Natural killer cell (primary cell): ENCODE measurements around the gene NRDC. TPM values are rescaled to one million over a fixed set of nuclear protein-coding genes. Genes with fewer than 3 reads are reported as not detected.

ENCODE experiments used
- ATAC-seq, 3 donors: fragments of 150-1000 bp in 2 of 3; fragments of 200-7000 bp in 1 of 3; cut with Tn5 transposase; 1 replicate in 1 of 3; 2 replicates in 2 of 3; pipeline ENCODE4 v1.10.0; 2021; ENCODE audit warnings: mild to moderate bottlenecking in 2 of 3, moderate library complexity in 2 of 3
- DNase-seq, 2 donors: peaks; one replicate each; pipeline versions ENCODE4 v3.0.0 to v3.0.0-alpha.2; 2013 to 2021; ENCODE audit warnings: mixed read lengths in 1 of 2
- H3K27ac ChIP-seq: one replicate; pipeline ENCODE4 v1.5.1; 2013; ENCODE audit warnings: mild to moderate bottlenecking, low read length
- H3K27me3 ChIP-seq: one replicate; pipeline ENCODE4 v1.6.1; 2013; ENCODE audit warnings: low read length; ENCODE audit not compliant: control insufficient read depth, insufficient read depth
- H3K36me3 ChIP-seq: one replicate; pipeline ENCODE4 v1.6.1; 2013; ENCODE audit warnings: low read length; ENCODE audit not compliant: control insufficient read depth, insufficient read depth
- H3K4me1 ChIP-seq: one replicate; pipeline ENCODE4 v1.6.1; 2013; ENCODE audit warnings: low read length; ENCODE audit not compliant: control insufficient read depth, insufficient read depth
- H3K4me3 ChIP-seq: one replicate; pipeline ENCODE4 v1.5.1; 2013; ENCODE audit warnings: low read length
- H3K9me3 ChIP-seq: one replicate; pipeline ENCODE4 v1.6.1; 2013; ENCODE audit warnings: low read length; ENCODE audit not compliant: control insufficient read depth, insufficient read depth
- H3K27ac Mint-ChIP-seq, 2 donors: one replicate each; pipeline ENCODE4 v1.8.0; 2022; ENCODE audit warnings: mild to moderate bottlenecking in 2 of 2, mixed read lengths in 2 of 2, moderate library complexity in 1 of 2
- H3K27me3 Mint-ChIP-seq, 2 donors: one replicate each; pipeline ENCODE4 v1.8.0; 2022; ENCODE audit warnings: low read depth in 2 of 2, mixed read lengths in 2 of 2
- H3K36me3 Mint-ChIP-seq: one replicate; pipeline ENCODE4 v1.8.0; 2022; ENCODE audit warnings: mixed read lengths
- H3K4me1 Mint-ChIP-seq, 2 donors: one replicate each; pipeline ENCODE4 v1.8.0; 2022; ENCODE audit warnings: mixed read lengths in 2 of 2
- H3K4me3 Mint-ChIP-seq: one replicate; pipeline ENCODE4 v1.8.0; 2022; ENCODE audit warnings: mild to moderate bottlenecking, moderate library complexity, mixed read lengths
- H3K9me3 Mint-ChIP-seq, 2 donors: one replicate each; pipeline ENCODE4 v1.8.0; 2022; ENCODE audit warnings: mixed read lengths in 2 of 2
- CTCF ChIP-seq: fragments of 200-600 bp; IDR thresholded peaks from one replicate; pipeline ENCODE4 v1.8.0; 2022; ENCODE audit warnings: antibody characterized with exemption
- WGBS: methylation state at CpG from one replicate; pipeline ENCODE4 v1.1.7; 2013; ENCODE audit warnings: missing lambda C conversion rate; ENCODE audit not compliant: insufficient coverage; 5-methylcytosine and 5-hydroxymethylcytosine counted together
- intact Hi-C: fragments of 100-400 bp; cut with micrococcal nuclease; formaldehyde crosslinking; loops from one replicate; pipeline ENCODE4 v1.14.2; 2022
- total RNA-seq, 4 donors: library from RNA; stranded (reverse); fragments of 120-200 nt in 1 of 4; gene quantifications; one replicate each; pipeline versions ENCODE4 v1.2.3 to v1.2.4, GENCODE V29; 2013 to 2022

Gene NRDC
- total RNA-seq, 3 donors from 2014 or later (not counting 1 experiment from before 2014, with no cell fraction given) = 122 to 165 (median 145) TPM

GRCh38 chr1:51758310-51758709, 120.2 kb downstream of the NRDC start:
- Histone ChIP-seq H3K36me3 (peaks cover 6% of the 10 kb centered on the region), H3K9me3 (no peaks in the 10 kb centered on the region), H3K4me3 (no peak overlapping the region), H3K27ac (no peak overlapping the region), H3K4me1 (no peaks in the 10 kb centered on the region), H3K27me3 (no peaks in the 10 kb centered on the region)
- Mint-ChIP-seq H3K4me1 (peaks cover 0 to 6% of the 10 kb centered on the region in 2 donors), H3K9me3 (no peaks in the 10 kb centered on the region), H3K36me3 (peaks cover 9% of the 10 kb centered on the region), H3K4me3 (no peak overlapping the region), H3K27ac (no peak overlapping the region), H3K27me3 (no peaks in the 10 kb centered on the region)
- DNase-seq (no peak), ATAC-seq (no peak)
- 96% methylated on average over 3 of the region's 4 CpGs for WGBS
- intact Hi-C loops = no loop called here
- TF ChIP-seq CTCF = no peak

GRCh38 chr1:51756290-51756689, 122.2 kb downstream of the NRDC start:
- no peaks in the 10 kb centered on the region for H3K27me3 Mint-ChIP-seq
- H3K4me1 Mint-ChIP-seq = peaks cover 0 to 6% of the 10 kb centered on the region in 2 donors
- no peak overlapping the region for H3K27ac Mint-ChIP-seq
- H3K9me3 Mint-ChIP-seq = no peaks in the 10 kb centered on the region
- TF ChIP-seq CTCF = no peak
- no peak overlapping the region for H3K27ac ChIP-seq
- ATAC-seq (no peak), DNase-seq (no peak)
- no peaks in the 10 kb centered on the region for H3K4me1 ChIP-seq
- WGBS = no CpG with 5 or more reads among the region's 2 CpGs
- H3K36me3 Mint-ChIP-seq = peaks cover 17% of the 10 kb centered on the region
- H3K36me3 ChIP-seq = peaks cover 20% of the 10 kb centered on the region
- intact Hi-C loops = no loop called here
- H3K4me3 Mint-ChIP-seq = no peak overlapping the region
- H3K9me3 ChIP-seq = peaks cover 2% of the 10 kb centered on the region
- no peak overlapping the region for H3K4me3 ChIP-seq
- H3K27me3 ChIP-seq = no peaks in the 10 kb centered on the region

GRCh38 chr1:51755437-51755836, 123.1 kb downstream of the NRDC start:
- H3K9me3 ChIP-seq = peaks cover 2% of the 10 kb centered on the region
- H3K27ac ChIP-seq = no peak overlapping the region
- no peak for DNase-seq
- Mint-ChIP-seq H3K9me3 (no peaks in the 10 kb centered on the region), H3K4me1 (peaks cover 0 to 6% of the 10 kb centered on the region in 2 donors), H3K27ac (no peak overlapping the region), H3K36me3 (peaks cover 17% of the 10 kb centered on the region), H3K4me3 (no peak overlapping the region), H3K27me3 (no peaks in the 10 kb centered on the region)
- TF ChIP-seq CTCF = no peak
- peaks cover 20% of the 10 kb centered on the region for H3K36me3 ChIP-seq
- H3K27me3 ChIP-seq = no peaks in the 10 kb centered on the region
- H3K4me3 ChIP-seq = no peak overlapping the region
- H3K4me1 ChIP-seq = no peaks in the 10 kb centered on the region
- ATAC-seq = no peak
- intact Hi-C loops = no loop called here
- WGBS = 94% methylated on average over 6 of the region's 7 CpGs

GRCh38 chr1:51754666-51755065, 123.9 kb downstream of the NRDC start:
- peaks cover 17% of the 10 kb centered on the region for H3K36me3 Mint-ChIP-seq
- 99% methylated on average over 3 of the region's 3 CpGs for WGBS

More at GRCh38 chr1:51754666-51755065, 123.9 kb downstream of the NRDC start:
- Mint-ChIP-seq H3K4me3 (no peak overlapping the region), H3K9me3 (no peaks in the 10 kb centered on the region), H3K27ac (no peak overlapping the region), H3K27me3 (no peaks in the 10 kb centered on the region), H3K4me1 (peaks cover 0 to 6% of the 10 kb centered on the region in 2 donors)
- ATAC-seq (no peak), DNase-seq (no peak)
- TF ChIP-seq CTCF = no peak
- Histone ChIP-seq H3K4me1 (no peaks in the 10 kb centered on the region), H3K27me3 (no peaks in the 10 kb centered on the region), H3K27ac (no peak overlapping the region), H3K9me3 (peaks cover 2% of the 10 kb centered on the region), H3K36me3 (peaks cover 22% of the 10 kb centered on the region), H3K4me3 (no peak overlapping the region)
- intact Hi-C loops = no loop called here
